ENCODE data around the gene ORAI1.

DNA sequence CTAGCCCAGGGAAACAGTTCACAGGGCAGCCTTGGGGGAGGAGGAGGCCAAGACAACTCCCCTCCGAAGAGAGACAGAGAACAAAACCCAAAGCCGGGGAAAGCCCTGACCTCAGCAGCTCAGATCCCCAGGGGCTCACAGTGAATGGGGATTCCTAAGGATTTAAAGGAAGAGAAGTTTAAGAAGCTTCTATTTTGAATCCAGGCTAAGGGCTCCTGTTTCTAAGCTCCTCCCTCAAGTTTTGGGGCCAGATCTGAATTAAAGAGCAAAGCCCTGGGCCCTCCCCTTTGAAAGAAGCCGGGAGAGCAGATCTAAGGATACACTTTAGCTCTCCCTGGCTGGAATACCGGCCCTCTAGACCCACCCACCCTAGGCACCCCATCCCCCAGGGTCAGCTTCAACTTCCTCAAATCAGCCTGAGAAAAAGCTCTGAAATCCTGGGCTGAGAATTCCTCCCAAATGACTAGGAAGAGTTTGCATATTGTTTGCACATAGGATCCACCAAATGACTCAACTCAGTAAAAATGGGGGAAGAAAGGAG is 49.4 kb upstream of the ORAI1 start:
- TF ChIP-seq, protein P1, sequence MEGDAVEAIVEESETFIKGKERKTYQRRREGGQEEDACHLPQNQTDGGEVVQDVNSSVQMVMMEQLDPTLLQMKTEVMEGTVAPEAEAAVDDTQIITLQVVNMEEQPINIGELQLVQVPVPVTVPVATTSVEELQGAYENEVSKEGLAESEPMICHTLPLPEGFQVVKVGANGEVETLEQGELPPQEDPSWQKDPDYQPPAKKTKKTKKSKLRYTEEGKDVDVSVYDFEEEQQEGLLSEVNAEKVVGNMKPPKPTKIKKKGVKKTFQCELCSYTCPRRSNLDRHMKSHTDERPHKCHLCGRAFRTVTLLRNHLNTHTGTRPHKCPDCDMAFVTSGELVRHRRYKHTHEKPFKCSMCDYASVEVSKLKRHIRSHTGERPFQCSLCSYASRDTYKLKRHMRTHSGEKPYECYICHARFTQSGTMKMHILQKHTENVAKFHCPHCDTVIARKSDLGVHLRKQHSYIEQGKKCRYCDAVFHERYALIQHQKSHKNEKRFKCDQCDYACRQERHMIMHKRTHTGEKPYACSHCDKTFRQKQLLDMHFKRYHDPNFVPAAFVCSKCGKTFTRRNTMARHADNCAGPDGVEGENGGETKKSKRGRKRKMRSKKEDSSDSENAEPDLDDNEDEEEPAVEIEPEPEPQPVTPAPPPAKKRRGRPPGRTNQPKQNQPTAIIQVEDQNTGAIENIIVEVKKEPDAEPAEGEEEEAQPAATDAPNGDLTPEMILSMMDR (IDR thresholded peaks at IDR 0.05; ENCODE audit: insufficient read depth, low read length) = no peak
- TF ChIP-seq, protein P2, sequence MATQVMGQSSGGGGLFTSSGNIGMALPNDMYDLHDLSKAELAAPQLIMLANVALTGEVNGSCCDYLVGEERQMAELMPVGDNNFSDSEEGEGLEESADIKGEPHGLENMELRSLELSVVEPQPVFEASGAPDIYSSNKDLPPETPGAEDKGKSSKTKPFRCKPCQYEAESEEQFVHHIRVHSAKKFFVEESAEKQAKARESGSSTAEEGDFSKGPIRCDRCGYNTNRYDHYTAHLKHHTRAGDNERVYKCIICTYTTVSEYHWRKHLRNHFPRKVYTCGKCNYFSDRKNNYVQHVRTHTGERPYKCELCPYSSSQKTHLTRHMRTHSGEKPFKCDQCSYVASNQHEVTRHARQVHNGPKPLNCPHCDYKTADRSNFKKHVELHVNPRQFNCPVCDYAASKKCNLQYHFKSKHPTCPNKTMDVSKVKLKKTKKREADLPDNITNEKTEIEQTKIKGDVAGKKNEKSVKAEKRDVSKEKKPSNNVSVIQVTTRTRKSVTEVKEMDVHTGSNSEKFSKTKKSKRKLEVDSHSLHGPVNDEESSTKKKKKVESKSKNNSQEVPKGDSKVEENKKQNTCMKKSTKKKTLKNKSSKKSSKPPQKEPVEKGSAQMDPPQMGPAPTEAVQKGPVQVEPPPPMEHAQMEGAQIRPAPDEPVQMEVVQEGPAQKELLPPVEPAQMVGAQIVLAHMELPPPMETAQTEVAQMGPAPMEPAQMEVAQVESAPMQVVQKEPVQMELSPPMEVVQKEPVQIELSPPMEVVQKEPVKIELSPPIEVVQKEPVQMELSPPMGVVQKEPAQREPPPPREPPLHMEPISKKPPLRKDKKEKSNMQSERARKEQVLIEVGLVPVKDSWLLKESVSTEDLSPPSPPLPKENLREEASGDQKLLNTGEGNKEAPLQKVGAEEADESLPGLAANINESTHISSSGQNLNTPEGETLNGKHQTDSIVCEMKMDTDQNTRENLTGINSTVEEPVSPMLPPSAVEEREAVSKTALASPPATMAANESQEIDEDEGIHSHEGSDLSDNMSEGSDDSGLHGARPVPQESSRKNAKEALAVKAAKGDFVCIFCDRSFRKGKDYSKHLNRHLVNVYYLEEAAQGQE (IDR thresholded peaks at IDR 0.05; ENCODE audit: insufficient replicate concordance, low read depth) = no peak
- no peak for TF ChIP-seq POLR2AphosphoS5 (IDR thresholded peaks at IDR 0.05; ENCODE audit: low read depth)
